Tibial nerve (tissue), 4 donors: Measurements from ENCODE around the gene ACLY. TPM values are rescaled to one million over a fixed set of nuclear protein-coding genes. Genes with fewer than 3 reads are reported as not detected.

ENCODE experiments used
- DNase-seq, 2 donors: peaks; one replicate each; pipeline ENCODE4 v3.0.0-alpha.2; 2019; ENCODE audit warnings: low spot score in 2 of 2
- H3K27ac ChIP-seq, 4 donors: fragments of 200-600 bp; sonication (generic) in 3 of 4; one replicate each; pipeline ENCODE4 v1.5.1; 2017 to 2019; ENCODE audit warnings: mild to moderate bottlenecking in 1 of 4
- H3K27me3 ChIP-seq, 2 donors: fragments of 200-600 bp; sonication (generic) in 1 of 2; one replicate each; pipeline versions ENCODE4 v1.5.1 to v1.6.0; 2017 to 2019
- H3K36me3 ChIP-seq, 3 donors: fragments of 200-600 bp; sonication (generic); one replicate each; pipeline ENCODE4 v1.5.1; 2018 to 2019
- H3K4me1 ChIP-seq, 4 donors: fragments of 200-600 bp; sonication (generic) in 3 of 4; one replicate each; pipeline ENCODE4 v1.5.1; 2017 to 2019
- H3K4me3 ChIP-seq, 4 donors: fragments of 200-600 bp; sonication (generic) in 3 of 4; one replicate each; pipeline ENCODE4 v1.5.1; 2017 to 2019; ENCODE audit warnings: mild to moderate bottlenecking in 1 of 4, moderate library complexity in 1 of 4
- H3K9me3 ChIP-seq, 4 donors: fragments of 200-600 bp; sonication (generic) in 3 of 4; one replicate each; pipeline ENCODE4 v1.5.1; 2017 to 2019
- CTCF ChIP-seq, 5 experiments: fragments of 200-600 bp in 3 of 5; fragments of 450-650 bp in 2 of 5; sonication (generic) in 3 of 5; IDR thresholded peaks; one replicate each; pipeline ENCODE4 v1.5.1; 2016 to 2019; ENCODE audit warnings: antibody characterized with exemption in 5 of 5, mild to moderate bottlenecking in 3 of 5, moderate library complexity in 2 of 5
- EP300 ChIP-seq, 2 donors: sonication (generic); formaldehyde crosslinking; IDR thresholded peaks; one replicate each; pipeline ENCODE4 v1.6.1; 2017; ENCODE audit warnings: antibody characterized with exemption in 2 of 2, mild to moderate bottlenecking in 1 of 2
- POLR2A ChIP-seq, 2 donors: fragments of 450-650 bp; IDR thresholded peaks; one replicate each; pipeline ENCODE4 v1.6.1; 2017; ENCODE audit warnings: antibody characterized with exemption in 2 of 2, mild to moderate bottlenecking in 2 of 2, moderate library complexity in 2 of 2
- WGBS, 2 donors: methylation state at CpG; one replicate each; pipeline ENCODE4 v1.1.5; 2018; 5-methylcytosine and 5-hydroxymethylcytosine counted together
- total RNA-seq, 4 donors: library from RNA; depleted of rRNA; stranded (reverse); fragments of >200 nt; gene quantifications; one replicate each; pipeline ENCODE4 v1.1.0, GENCODE V29; 2016

Gene ACLY
- total RNA-seq, 4 donors from 2014 or later: 62.8 to 102 (median 72.6) TPM

DNA sequence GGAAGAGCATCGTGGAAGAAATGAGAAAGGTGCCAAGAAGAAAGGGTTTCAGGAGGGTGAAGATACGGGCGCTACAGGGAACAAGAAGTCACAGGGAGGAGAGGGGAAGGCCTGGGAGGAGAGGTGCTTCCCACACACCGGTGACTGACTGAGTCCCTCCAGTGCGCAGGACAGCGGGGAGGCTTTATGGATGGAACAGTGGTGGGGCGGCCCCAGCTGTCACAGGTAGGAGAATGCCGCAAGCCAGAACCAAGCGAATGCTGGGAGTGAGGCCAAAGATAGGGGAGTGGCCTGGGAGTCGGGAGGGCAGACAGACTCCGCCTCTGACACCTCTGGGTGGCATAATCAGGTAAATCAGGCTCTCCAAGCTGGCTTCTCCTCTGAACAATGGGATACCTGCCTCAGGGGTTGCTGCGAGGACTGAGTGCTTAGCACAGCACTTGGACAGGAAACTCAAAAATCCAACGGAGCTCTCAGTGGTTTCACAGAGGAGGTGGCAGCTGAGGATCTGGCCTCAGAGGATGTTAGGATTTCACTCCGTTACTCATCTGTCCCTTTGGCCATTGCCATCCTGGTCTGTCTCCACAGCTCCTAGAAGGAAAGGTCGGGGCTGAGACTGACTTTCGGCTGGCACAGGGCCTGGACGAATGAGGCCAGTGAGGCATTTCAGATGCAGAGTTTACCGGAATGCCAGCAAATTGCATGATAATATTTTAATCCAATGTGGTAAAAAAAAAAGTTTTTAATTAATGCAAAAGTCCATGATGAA lies 47.1 kb upstream of the ACLY start:
- Histone ChIP-seq H3K4me3 (peak overlapping the region; percentile 76 to 99 (median 90)), H3K9me3 (no peaks in the 10 kb centered on the region), H3K4me1 (peaks cover 0 to 62% (median 24%) of the 10 kb centered on the region in 4 donors), H3K27me3 (no peaks in the 10 kb centered on the region), H3K27ac (peak overlapping the region; percentile 87 to 97 (median 92)), H3K36me3 (peaks cover 0 to 28% (median 0%) of the 10 kb centered on the region in 3 donors)
- TF ChIP-seq CTCF (IDR thresholded peaks at IDR 0.05) (no peak), POLR2A (IDR thresholded peaks at IDR 0.05) (no peak)
- 10 to 11% methylated on average over 18 of the region's 18 CpGs for WGBS, 2 donors
- no peak for DNase-seq

DNA sequence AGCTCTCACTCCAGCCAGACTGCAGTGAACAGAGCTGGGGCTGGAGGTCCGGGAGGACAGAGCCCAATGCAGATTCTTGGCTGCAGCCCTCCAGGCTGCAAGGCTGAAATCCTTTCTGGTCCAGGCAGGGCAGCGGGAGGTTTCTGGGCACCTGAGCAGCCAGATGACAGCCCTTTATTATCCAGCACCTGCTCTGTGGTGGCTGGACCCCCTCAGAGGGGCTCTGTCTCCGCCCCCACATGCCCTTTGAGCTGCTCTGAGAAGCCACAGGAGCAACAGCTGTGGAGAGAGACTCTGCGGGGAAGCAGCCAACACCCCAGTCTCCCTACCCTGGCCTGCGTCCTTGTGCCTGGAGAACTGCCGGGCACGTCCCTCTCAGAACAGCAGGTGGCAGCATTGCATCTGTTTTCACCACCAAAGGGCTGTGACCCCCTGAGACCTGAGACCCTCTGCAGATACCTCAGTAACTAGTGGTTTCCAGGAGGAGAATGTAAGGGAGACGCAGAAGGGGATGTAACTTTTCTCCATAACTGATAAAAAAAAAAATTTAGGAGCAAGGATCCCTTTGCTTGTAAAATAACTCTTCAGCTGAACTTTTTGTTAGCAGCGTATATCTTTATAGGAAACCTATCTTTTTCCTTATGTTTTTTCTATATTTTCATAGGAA lies 44.1 kb upstream of the ACLY start:
- peak; percentile 57 to 82 for DNase-seq

GRCh38 chr17:41962111-41962510 lies 43.4 kb upstream of the ACLY start:
- no peak overlapping the region for H3K4me3 ChIP-seq
- no peaks in the 10 kb centered on the region for H3K36me3 ChIP-seq
- H3K4me1 ChIP-seq: peaks cover 0 to 45% (median 14%) of the 10 kb centered on the region in 4 donors
- H3K27me3 ChIP-seq: no peaks in the 10 kb centered on the region
- WGBS, 2 donors: 72 to 83% methylated on average over 5 of the region's 5 CpGs
- TF ChIP-seq CTCF (IDR thresholded peaks at IDR 0.05) (no peak), EP300 (IDR thresholded peaks at IDR 0.05) (no peak), POLR2A (IDR thresholded peaks at IDR 0.05) (no peak)
- DNase-seq: no peak
- no peaks in the 10 kb centered on the region for H3K9me3 ChIP-seq
- no peak overlapping the region for H3K27ac ChIP-seq

More for the DNA sequence above, 44.1 kb upstream of the ACLY start:
- H3K9me3 ChIP-seq: no peaks in the 10 kb centered on the region
- TF ChIP-seq CTCF (IDR thresholded peaks at IDR 0.05) (peak; percentile 79 to 92 (median 86)), EP300 (IDR thresholded peaks at IDR 0.05) (peak in 1 of 2 donors; percentile 31), POLR2A (IDR thresholded peaks at IDR 0.05) (no peak)
- peaks cover 0 to 51% (median 19%) of the 10 kb centered on the region in 4 donors for H3K4me1 ChIP-seq
- WGBS, 2 donors: 18 to 28% methylated on average over 8 to 9 of the region's 9 CpGs
- H3K27ac ChIP-seq: peak overlapping the region in 2 of 4 donors; percentile 33 to 51
- no peak overlapping the region for H3K4me3 ChIP-seq
- no peaks in the 10 kb centered on the region for H3K36me3 ChIP-seq
- no peaks in the 10 kb centered on the region for H3K27me3 ChIP-seq

DNA sequence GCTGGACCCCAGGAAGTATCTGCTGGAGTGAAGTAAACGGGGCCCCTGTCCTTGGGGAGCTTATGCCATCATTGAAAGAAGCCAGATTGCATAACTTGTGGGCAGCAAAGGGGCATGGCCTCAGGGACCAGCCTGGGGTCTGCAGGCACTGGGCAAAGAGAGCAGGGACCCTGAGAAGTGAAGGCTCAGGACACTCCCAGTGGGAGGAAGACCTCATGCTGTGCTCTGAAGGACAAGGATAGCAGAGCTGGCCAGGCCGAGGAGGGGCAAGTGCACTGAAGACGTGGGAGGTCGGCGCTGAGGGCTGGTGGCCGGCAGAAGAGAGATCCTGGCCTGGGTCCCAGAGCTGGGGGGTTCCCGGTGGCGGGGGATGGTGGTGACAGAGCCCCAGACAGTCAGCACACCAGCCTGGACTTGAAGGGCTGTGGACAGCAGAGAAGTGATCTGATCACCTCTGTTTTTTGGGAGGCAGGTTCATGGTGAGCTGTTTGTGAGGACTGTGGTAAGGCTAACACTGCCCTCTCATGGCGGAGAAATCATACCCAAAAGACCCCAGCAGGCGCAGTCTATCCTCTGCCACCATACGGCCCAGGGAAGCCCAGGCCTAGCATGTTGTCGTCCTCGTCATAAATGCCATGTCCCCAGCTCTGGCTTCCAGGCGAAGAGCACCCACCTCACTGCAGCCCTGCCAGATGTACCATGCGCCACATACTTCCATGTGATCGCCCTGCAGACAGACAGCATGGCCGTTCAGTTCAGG lies 40.8 kb upstream of the ACLY start:
- TF ChIP-seq CTCF (IDR thresholded peaks at IDR 0.05): peak in 3 of 5 experiments; percentile 20 to 50 (median 26)
- no peak for TF ChIP-seq EP300 (IDR thresholded peaks at IDR 0.05)
- no peak for DNase-seq
- peaks cover 0 to 11% (median 0%) of the 10 kb centered on the region in 3 donors for H3K36me3 ChIP-seq
- no peak overlapping the region for H3K4me3 ChIP-seq
- no peaks in the 10 kb centered on the region for H3K27me3 ChIP-seq
- H3K27ac ChIP-seq: peak overlapping the region in 3 of 4 donors; percentile 23 to 63 (median 34)
- no peaks in the 10 kb centered on the region for H3K9me3 ChIP-seq
- H3K4me1 ChIP-seq: peaks cover 0 to 30% (median 5%) of the 10 kb centered on the region in 4 donors
- 22 to 42% methylated on average over 11 to 16 of the region's 17 CpGs for WGBS, 2 donors
